SK-N-SH (cell line): ENCODE data around the gene GUK1. TPM values are rescaled to one million over a fixed set of nuclear protein-coding genes. Genes with fewer than 3 reads are reported as not detected.

ENCODE experiments used
- CTCF ChIA-PET: fragments of 300-600, 350-600 bp; formaldehyde crosslinking; extraction: SDS; loops from one replicate; lab custom pipeline; 2021; lab: Yijun Ruan, JAX
- POLR2A ChIA-PET: fragments of 350-600 bp; sonication (Branson Sonifier 250); formaldehyde crosslinking; extraction: SDS; loops from one replicate; lab custom pipeline; 2020; ENCODE audit warnings: antibody characterized with exemption, inconsistent platforms; lab: Yijun Ruan, JAX
- DNase-seq: peaks from one replicate; pipeline ENCODE4 v3.0.0; 2012
- H2AFZ ChIP-seq: fragments of 200-600 bp; sonication (generic); 2 replicates; pipeline ENCODE4 v1.8.1; 2016; ENCODE audit warnings: antibody characterized with exemption, mild to moderate bottlenecking, low read depth
- H3F3A ChIP-seq: fragments of 200-600 bp; sonication (generic); replicated peaks from 2 replicates; pipeline ENCODE3; 2016; ENCODE audit warnings: antibody characterized with exemption, mild to moderate bottlenecking; ENCODE audit not compliant: insufficient read depth
- H3K27ac ChIP-seq, 2 experiments: fragments of 200-500 bp in 1 of 2; fragments of 200-600 bp in 1 of 2; sonication (Bioruptor generic) in 1 of 2; sonication (generic), shearing (Covaris generic) in 1 of 2; 2 replicates each; pipeline versions ENCODE4 v1.5.1 to v1.6.1; 2014 to 2016; ENCODE audit warnings: low read depth in 2 of 2, inconsistent platforms in 1 of 2, low read length in 1 of 2, mild to moderate bottlenecking in 1 of 2, mixed read lengths in 1 of 2
- H3K27me3 ChIP-seq: fragments of 200-600 bp; sonication (generic), shearing (Covaris generic); 2 replicates; pipeline ENCODE4 v1.6.1; 2016; ENCODE audit warnings: mixed run types; ENCODE audit not compliant: insufficient read depth
- H3K36me3 ChIP-seq, 2 experiments: fragments of 200-500 bp in 1 of 2; fragments of 200-600 bp in 1 of 2; sonication (Bioruptor generic) in 1 of 2; sonication (generic) in 1 of 2; replicated peaks in 1 of 2; 2 replicates each; pipeline versions ENCODE3 to v1.5.1; 2014 to 2016; ENCODE audit warnings: low read length in 1 of 2, mild to moderate bottlenecking in 1 of 2; ENCODE audit not compliant: insufficient read depth in 2 of 2, control insufficient read depth in 1 of 2
- H3K4me1 ChIP-seq, 2 experiments: fragments of 200-500 bp in 1 of 2; fragments of 200-600 bp in 1 of 2; sonication (Bioruptor generic) in 1 of 2; sonication (generic), shearing (Covaris generic) in 1 of 2; 2 replicates each; pipeline versions ENCODE4 v1.5.1 to v1.6.1; 2014 to 2016; ENCODE audit warnings: low read depth in 1 of 2, low read length in 1 of 2, mixed run types in 1 of 2; ENCODE audit not compliant: insufficient read depth in 2 of 2, control insufficient read depth in 1 of 2
- H3K4me2 ChIP-seq: fragments of 200-600 bp; sonication (generic), shearing (Covaris generic); 2 replicates; pipeline ENCODE4 v1.6.1; 2017; ENCODE audit warnings: mixed run types
- H3K4me3 ChIP-seq, 2 experiments: fragments of 200-500 bp in 1 of 2; fragments of 200-600 bp in 1 of 2; sonication (Bioruptor generic) in 1 of 2; sonication (generic), shearing (Covaris generic) in 1 of 2; 2 replicates each; pipeline versions ENCODE4 v1.5.1 to v1.8.1; 2014 to 2016; ENCODE audit warnings: low read depth in 2 of 2, inconsistent platforms in 1 of 2, low read length in 1 of 2, mild to moderate bottlenecking in 1 of 2, mixed read lengths in 1 of 2, moderate library complexity in 1 of 2
- H3K79me2 ChIP-seq: fragments of 200-600 bp; sonication (generic); 2 replicates; pipeline ENCODE4 v1.8.1; 2017; ENCODE audit warnings: mild to moderate bottlenecking; ENCODE audit not compliant: insufficient read depth
- H3K9ac ChIP-seq: fragments of 200-600 bp; sonication (generic); 2 replicates; pipeline ENCODE4 v1.6.1; 2017; ENCODE audit warnings: mixed run types
- H3K9me2 ChIP-seq: fragments of 200-600 bp; sonication (generic); 2 replicates; pipeline ENCODE4 v1.6.1; 2017; ENCODE audit warnings: mixed run types
- H3K9me3 ChIP-seq: fragments of 200-600 bp; sonication (generic); 2 replicates; pipeline ENCODE4 v1.6.1; 2017; ENCODE audit warnings: mixed run types, mild to moderate bottlenecking, moderate library complexity
- H4K20me1 ChIP-seq: fragments of 200-600 bp; sonication (generic); 2 replicates; pipeline ENCODE4 v1.6.1; 2017; ENCODE audit warnings: mild to moderate bottlenecking, mixed run types; ENCODE audit not compliant: insufficient read depth
- CTCF ChIP-seq: fragments of 200-600 bp; sonication (generic); IDR thresholded peaks from 2 replicates; pipeline ENCODE4 v1.6.1; 2017; ENCODE audit warnings: antibody characterized with exemption, mild to moderate bottlenecking, moderate library complexity
- EP300 ChIP-seq, 2 experiments: IDR thresholded peaks; 2 replicates each; pipeline versions ENCODE4 v1.4.0 to v1.6.1; 2012; ENCODE audit warnings: borderline replicate concordance in 1 of 2, low read depth in 1 of 2, low read length in 1 of 2
- FOXJ3 ChIP-seq: sonication (generic); formaldehyde crosslinking; IDR thresholded peaks from 2 replicates; pipeline ENCODE4 v1.5.1; 2020; ENCODE audit warnings: mild to moderate bottlenecking, missing genetic modification reagents
- GATA2 ChIP-seq: sonication (generic); formaldehyde crosslinking; IDR thresholded peaks from 2 replicates; pipeline ENCODE4 v1.5.0; 2020; ENCODE audit warnings: mild to moderate bottlenecking, missing genetic modification reagents
- MXI1 ChIP-seq: IDR thresholded peaks from 2 replicates; pipeline ENCODE4 v1.6.1; 2012; ENCODE audit warnings: mild to moderate bottlenecking, low read depth, low read length, improper control_type of control experiment
- NFIC ChIP-seq: IDR thresholded peaks from 2 replicates; pipeline ENCODE4 v1.4.0; 2012; ENCODE audit warnings: borderline replicate concordance
- NRF1 ChIP-seq: IDR thresholded peaks from 2 replicates; pipeline ENCODE4 v1.6.1; 2012; ENCODE audit warnings: low read depth, mild to moderate bottlenecking, low read length
- PBX3 ChIP-seq: IDR thresholded peaks from 2 replicates; pipeline ENCODE4; 2012
- POLR2AphosphoS5 ChIP-seq: IDR thresholded peaks from 2 replicates; pipeline ENCODE4 v1.6.1; 2012; ENCODE audit warnings: low read depth, low read length
- TAF1 ChIP-seq: IDR thresholded peaks from 2 replicates; pipeline ENCODE4 v1.6.1; 2012; ENCODE audit warnings: low read depth, mild to moderate bottlenecking, low read length, moderate library complexity, borderline replicate concordance
- YY1 ChIP-seq: IDR thresholded peaks from 2 replicates; pipeline ENCODE4 v1.4.0; 2012; ENCODE audit warnings: low read depth, mild to moderate bottlenecking
- WGBS: methylation state at CpG from one replicate; pipeline ENCODE4 v1.1.6; 2017; ENCODE audit warnings: low lambda C conversion rate; 5-methylcytosine and 5-hydroxymethylcytosine counted together
- polyA plus RNA-seq, 3 experiments: library from polyadenylated mRNA; depleted of rRNA; stranded (reverse); fragments of >200 nt; gene quantifications; 2 replicates each; pipeline ENCODE4 v1.2.3, GENCODE V29; 2012
- TF ChIP-seq, protein P1 (sequence below): fragments of 150-350 bp; IDR thresholded peaks from 2 replicates; pipeline ENCODE4 v1.6.1; 2017; ENCODE audit warnings: antibody characterized with exemption, low read length, low read depth, borderline replicate concordance
- TF ChIP-seq, protein P2 (sequence below): IDR thresholded peaks from 2 replicates; pipeline ENCODE4 v1.4.0; 2012; ENCODE audit warnings: low read depth, borderline replicate concordance

GUK1 gene
- polyA plus RNA-seq, 1 of the 3 experiments (the other 2 are of a cell fraction), result 742 TPM

DNA sequence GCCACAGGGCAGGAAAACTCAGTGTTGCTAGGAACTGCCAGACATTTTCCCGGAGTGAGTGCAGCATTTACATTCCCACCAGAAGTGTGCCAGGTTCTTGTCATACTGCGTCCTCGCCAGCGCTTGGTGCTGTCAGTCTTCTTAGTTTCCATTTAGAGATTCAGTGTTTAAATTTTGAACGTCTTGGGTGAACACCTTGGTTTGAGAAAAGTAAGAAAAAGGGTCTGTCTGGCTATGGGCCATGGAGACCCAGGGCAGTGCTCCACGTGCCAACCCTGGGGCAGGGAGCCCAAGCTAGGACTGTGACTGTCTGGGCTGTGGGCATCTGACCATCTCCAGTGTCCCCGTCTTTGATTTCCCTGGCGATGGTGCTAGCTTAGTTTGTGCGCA, 41.6 kb downstream of the GUK1 start:
- peaks cover 0 to 12% of the 10 kb centered on the region in 2 experiments; a peak in 1 of 4 replicates for H3K4me1 ChIP-seq
- peaks cover 11% of the 10 kb centered on the region for H3F3A ChIP-seq
- ChIA-PET POLR2A (no interaction called here), CTCF (interaction anchor here (0.8 to 9.1 kb wide), 4 partner anchors 11 to 224 kb away, joined by 3 to 54 read pairs (median 4); partner anchors contain the start of gene IBA57)
- no peaks in the 10 kb centered on the region for H3K36me3 ChIP-seq
- H3K9me2 ChIP-seq, result no peaks in the 10 kb centered on the region
- no peak overlapping the region for H3K27ac ChIP-seq
- no peak overlapping the region for H2AFZ ChIP-seq
- no peaks in the 10 kb centered on the region for H4K20me1 ChIP-seq
- H3K4me3 ChIP-seq, result no peak overlapping the region
- no peaks in the 10 kb centered on the region for H3K9me3 ChIP-seq
- WGBS, result 86% methylated on average over 9 of the region's 9 CpGs
- no peaks in the 10 kb centered on the region for H3K79me2 ChIP-seq
- H3K27me3 ChIP-seq, result no peaks in the 10 kb centered on the region
- no peak for DNase-seq
- TF ChIP-seq EP300 (IDR thresholded peaks at IDR 0.05; ENCODE audit: borderline replicate concordance in 1 of 2, low read depth in 1 of 2, low read length in 1 of 2) (no peak), FOXJ3 (CRISPR knock-in tag) (no peak), TAF1 (no peak), PBX3 (no peak), POLR2AphosphoS5 (no peak), GATA2 (CRISPR knock-in tag) (no peak), NRF1 (no peak), NFIC (no peak), MXI1 (no peak), YY1 (no peak), CTCF (no peak)
- TF ChIP-seq, protein P1, sequence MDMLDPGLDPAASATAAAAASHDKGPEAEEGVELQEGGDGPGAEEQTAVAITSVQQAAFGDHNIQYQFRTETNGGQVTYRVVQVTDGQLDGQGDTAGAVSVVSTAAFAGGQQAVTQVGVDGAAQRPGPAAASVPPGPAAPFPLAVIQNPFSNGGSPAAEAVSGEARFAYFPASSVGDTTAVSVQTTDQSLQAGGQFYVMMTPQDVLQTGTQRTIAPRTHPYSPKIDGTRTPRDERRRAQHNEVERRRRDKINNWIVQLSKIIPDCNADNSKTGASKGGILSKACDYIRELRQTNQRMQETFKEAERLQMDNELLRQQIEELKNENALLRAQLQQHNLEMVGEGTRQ, result no peak
- TF ChIP-seq, protein P2, sequence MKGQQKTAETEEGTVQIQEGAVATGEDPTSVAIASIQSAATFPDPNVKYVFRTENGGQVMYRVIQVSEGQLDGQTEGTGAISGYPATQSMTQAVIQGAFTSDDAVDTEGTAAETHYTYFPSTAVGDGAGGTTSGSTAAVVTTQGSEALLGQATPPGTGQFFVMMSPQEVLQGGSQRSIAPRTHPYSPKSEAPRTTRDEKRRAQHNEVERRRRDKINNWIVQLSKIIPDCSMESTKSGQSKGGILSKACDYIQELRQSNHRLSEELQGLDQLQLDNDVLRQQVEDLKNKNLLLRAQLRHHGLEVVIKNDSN, result no peak
- no peak overlapping the region for H3K4me2 ChIP-seq
- no peak overlapping the region for H3K9ac ChIP-seq
